GM21528 (cell line): ENCODE measurements around the gene CPLX3.
A peak's percentile ranks its signal among the peaks of the same experiment; 100 is the strongest.
"Not testable (repeated sequence)": the region's sequence is repeated elsewhere in the genome, so short reads cannot be mapped to it uniquely, and the experiment has no call there.

Experiments used
- ATAC-seq: cut with Tn5 transposase; IDR thresholded peaks from one replicate; pipeline ENCODE4 v1.9.1; 2021; ENCODE audit warnings: mild to moderate bottlenecking, moderate library complexity; ENCODE audit not compliant: unreplicated experiment, low FRiP score

Gene CPLX3, protein sequence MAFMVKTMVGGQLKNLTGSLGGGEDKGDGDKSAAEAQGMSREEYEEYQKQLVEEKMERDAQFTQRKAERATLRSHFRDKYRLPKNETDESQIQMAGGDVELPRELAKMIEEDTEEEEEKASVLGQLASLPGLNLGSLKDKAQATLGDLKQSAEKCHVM

DNA sequence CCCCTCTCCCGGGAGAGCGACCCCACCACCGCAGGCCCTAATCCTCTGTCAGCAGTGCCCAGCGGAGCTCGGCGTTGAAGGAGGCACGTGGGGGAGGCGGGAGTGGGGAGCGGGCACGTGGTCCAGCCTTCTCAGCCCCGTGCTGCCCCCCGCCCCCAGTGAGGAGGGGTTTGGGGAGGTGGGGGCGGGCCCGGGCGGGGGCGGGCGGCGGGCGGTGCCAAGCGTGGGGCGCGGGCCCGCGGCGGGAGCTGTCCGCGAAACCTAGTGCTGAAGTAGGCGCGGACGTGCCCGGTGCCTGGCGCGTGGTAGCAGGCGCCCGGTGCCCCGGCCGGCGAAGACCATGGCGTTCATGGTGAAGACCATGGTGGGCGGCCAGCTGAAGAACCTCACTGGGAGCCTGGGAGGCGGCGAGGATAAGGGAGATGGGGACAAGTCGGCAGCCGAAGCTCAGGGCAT is at the start of gene CPLX3:
Gene CPLX3 (plus strand): TSS at position 264 of the 456 bp plus-strand sequence. CDS start 77 bp downstream, at position 341.
- no peak for ATAC-seq

DNA sequence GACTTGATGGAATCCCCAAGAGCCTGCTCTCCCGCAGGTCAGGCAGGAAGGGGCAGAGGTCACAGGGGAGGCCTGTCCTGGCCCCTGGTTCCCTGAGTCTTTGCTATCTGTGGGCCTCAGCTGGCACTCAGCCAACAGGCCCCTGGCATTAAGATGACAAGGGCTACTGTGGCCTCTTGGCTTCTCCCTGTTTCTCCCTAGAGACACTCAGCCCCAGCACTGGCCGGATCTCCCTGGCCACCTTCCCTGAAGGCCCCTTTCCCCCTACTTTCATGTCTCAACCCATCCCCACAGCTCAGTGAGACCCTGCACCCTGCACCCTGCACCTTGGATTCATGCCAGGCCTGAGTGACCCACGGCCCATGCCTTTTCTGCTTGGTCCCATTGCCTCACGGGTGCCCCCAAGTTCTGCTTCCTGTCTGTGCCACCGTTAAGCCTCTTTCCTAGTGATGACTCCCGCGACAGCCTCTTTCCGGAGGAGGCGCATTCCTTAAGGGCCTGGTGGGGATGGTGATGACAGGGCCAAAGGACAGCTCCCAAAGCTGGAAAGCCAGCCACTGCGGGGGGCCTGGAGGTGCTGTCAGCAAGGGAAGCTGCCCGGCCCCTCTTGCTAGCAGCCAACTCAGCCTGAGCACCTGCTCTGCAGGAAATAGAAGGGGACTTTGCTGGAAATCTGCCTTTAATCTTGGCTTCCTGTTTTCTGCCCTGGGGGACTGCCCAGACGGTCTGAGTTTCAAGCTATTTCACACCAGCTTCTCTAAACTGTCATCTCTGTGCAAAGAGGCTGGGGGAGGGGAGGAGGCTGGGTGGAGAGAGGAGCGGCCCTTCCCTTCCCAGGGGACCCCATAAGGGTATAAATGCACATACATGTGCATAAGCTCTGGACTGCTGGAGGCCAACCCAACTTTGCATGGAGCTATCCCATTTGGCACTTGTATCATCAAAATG is 49.3 kb upstream of the CPLX3 start:
- no peak for ATAC-seq

DNA sequence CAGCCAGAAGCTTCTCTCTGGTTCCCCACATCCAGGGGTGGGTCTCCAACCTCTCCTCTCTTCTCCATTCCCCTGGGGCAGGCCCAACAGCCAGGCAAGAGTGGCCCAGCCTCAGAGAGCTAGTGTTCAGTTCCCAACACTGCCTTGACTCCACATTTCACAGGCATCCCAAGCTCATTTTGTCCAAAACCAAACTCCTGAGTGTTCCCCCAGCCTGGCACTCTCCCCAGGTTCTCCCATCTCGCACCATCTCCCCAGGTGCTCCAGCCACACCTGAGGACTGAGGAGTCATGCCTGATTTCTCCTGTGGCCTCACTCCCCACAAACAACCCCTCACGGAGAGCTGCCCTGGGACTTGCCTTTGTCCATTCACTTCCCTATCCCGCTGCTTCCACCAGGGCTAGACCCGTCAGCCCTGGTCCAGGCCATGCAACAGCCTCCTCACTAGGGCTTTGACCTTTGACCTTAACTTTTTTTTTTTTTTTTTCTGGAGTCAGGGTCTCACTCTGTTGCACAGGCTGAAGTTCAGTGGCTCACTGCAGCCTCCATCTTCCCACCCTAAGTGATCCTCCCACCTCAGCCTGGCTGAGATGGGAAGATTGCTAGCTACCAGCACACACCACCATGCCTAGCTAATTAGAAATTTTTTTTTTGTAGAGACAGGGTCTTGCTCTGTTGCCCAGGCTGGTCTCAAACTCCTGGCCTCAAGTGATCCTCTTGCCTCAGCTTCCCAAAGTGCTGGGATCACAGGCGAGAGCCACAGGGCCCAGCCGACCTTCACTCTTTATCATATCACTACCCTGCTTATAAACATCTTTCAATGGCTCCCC is 48.4 kb upstream of the CPLX3 start:
- no peak for ATAC-seq

DNA sequence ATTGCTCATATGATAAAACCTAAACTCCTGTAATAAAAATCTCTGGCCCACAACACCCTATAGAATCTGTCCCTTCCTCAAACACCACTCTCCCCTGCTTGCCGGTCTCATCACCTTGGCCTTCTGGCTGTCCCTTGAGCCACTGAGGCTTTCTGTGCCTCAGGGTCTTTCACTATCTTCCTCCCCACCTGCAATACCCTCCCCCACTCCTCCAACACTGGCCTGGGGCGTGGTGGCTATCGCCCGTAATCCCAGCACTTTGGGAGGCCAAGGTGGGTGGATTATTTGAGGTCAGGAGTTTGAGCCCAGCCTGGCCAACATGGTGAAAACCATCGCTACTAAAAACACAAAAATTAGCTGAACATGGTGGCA is 47.8 kb upstream of the CPLX3 start:
- no peak for ATAC-seq

DNA sequence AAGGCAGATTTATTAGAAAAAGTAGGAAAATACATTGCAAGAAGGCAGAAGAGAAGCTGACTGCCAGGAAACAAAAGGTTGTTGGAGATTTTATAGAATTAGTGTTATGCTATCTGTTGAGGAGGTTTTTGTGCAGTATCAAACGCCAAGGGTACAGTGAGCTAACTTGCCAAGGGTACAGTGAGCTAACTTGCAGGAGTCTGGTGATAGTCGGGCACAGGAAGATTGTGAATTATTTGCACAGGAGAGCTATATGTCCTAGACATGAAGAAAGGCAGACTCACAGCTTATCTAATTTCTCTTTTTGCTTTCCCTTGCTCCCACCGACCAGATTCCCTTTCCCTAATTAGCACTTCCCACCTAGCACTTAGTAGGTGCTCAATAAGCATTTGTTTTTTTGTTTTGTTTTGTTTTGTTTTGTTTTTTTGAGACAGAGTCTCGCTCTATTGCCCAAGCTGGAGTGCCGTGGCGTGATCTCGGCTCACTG is 47.2 kb upstream of the CPLX3 start:
- no peak for ATAC-seq

DNA sequence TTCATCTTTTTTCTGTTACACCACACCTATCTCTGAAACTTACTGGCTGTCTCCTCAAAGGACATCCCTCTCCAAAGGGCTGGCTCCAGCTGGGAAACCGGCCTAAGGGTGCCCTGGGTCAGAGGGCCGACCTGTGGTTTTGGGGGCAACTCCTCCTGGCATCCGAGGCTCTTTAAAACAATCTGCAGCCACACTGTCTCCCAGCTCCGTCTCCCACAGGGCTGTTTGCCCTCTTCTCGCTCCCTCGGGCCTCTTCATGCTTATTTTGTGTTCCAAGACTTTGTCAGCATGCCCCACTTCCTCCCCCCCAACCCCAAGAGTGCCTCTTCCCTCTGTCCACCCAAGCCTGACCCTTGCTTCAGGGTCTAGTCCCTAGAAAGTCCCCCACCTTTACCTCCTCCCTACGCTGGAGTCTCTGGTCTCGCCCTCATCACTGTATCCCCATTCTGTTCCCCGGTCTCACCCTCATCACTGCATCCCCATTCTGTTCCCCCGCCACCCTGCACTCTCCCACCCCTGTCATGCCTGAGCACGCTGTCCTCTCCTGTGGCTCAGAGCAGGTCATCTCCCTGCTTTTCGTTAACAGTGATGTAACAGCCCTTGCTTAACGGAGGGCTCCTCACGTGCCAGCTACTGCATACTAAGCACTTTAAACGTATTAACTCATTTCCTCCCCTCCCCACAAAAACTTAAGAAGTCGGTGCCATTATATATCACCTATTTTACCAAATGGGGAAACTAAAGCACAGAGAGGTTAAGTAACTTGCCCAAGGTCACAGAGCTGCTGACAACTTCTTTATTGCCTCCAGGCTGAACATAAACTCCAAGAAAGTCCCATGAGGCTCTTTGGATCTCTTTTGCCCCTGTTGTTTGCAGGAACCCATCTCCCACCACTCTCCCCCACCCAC is 45.6 kb upstream of the CPLX3 start:
- no peak for ATAC-seq

DNA sequence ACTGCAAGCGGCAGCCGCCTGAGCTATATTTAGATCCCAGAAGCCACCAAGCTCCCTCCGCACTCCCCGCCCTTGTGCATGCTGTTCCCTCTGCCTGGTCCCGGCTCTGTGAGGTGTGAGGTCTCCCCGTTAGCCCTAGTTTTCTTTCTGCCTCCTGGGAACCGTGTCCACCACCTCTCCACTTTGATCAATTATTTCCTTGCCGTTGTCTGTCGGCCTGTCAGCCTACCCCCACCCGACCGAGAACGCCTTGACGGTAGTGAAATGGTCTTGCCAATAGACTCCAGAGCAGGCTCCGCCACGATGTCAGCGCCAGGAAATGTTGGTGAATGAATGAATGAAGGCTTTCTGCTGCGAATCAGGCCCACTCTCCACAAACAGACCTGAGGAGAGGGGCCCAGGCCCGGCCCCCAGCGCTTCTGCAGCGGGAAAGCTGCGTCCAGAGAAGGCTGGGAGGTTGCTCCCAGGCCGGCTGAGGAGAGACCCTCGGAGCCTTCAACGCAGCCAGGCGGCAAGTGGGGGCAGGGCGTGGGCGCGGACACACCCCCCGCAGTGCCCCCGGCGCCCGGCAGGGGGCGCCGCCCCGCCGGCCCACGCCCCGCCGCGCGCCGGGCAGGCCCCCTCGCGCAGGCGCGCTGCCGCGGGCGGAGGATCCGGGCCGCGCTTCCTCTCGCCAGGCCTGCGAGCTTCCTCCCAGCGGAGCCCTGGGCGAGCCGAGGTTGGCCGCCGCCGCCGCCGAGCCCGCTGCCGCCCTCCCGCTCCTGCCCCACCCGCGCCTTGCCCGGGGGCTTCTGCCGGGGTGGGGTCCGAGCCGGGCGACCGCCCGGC is 44.8 kb upstream of the CPLX3 start, which contains the start of gene CSK:
Gene CSK (plus strand): TSS at position 650 of the 828 bp plus-strand sequence. CDS start 16,218 bp downstream, outside the sequence.
- ATAC-seq, result peak; percentile 39

DNA sequence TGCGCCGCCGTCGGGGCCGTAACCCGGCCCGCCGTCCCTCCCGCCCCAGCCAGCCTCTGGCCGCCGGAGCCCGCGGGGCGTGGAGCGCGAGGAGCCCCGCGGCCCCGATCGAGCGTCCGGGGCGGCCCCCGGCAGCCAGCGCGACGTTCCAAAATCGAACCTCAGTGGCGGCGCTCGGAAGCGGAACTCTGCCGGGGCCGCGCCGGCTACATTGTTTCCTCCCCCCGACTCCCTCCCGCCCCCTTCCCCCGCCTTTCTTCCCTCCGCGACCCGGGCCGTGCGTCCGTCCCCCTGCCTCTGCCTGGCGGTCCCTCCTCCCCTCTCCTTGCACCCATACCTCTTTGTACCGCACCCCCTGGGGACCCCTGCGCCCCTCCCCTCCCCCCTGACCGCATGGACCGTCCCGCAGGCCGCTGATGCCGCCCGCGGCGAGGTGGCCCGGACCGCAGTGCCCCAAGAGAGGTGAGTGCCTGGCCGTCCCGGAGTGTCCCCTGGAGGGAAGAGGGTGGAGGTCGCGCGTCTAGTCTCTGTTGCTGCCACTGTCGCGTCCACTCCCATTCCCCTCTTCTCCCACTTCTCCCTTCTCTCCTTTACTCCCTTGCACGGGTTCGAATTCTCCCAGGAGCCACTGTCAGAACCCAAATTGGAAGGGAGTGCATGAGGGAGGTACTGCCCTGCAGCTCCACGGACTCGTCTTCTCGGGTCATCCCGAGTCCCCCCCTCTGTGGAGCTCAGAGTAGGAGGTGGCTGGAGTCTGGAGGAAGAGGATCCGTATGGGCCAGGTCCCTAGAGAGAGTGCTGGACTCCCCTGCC is 44.0 kb upstream of the CPLX3 start:
- ATAC-seq, result peak; percentile 14

DNA sequence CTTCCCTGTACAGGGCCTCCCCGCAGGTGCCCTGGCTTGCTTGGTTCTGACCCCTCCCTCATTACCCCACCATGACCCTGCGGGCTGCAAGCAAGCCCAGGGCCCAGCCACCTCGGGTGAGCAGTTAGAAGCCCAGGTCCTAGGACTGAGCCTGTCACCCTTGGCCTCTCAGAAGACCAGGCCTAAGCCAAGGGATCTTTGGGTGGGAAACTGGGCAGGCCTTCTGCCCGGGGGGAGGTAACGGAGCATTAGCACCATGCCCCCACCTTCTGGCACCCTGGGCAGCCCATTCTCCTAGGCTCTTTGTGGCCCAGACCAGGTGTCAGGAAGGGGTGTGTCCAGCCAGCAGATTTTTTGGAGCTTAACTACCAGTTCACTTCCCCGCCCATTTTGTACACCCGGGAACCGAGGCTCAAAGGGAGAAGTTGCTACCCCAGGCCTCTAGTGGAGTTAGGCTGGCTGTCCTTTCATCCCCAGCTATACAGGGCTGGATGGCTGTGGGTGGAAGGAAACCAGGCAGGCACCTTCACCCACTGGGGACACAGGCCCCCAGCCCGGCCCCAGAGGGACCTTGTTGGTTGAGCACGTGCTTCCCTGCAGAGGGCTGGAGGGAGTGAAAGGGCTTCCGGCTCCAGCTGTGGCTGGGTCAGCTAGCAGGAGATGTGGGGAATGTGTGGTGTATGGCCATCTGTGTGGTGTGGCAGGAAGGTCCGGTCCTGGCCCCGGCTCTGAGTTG is 43.2 kb upstream of the CPLX3 start:
- ATAC-seq, result no peak

DNA sequence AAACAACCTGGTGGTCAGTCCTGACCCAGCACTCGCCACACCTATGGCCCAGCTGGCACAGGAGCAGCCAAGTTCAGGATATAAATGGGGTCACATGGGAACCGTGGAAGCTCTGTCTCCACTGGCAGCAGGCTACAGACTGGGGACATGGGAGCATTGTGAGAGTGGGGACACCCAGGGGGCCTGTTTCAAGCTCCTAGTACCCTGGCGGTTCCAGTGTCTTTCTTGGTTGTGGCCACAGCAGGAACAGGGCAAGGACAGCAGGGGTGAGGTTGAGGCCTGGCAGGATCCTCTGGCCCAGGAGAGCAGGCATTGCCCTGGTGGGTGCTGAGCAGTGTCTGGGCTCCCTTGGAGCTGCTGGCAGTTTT is 42.6 kb upstream of the CPLX3 start:
- no peak for ATAC-seq

DNA sequence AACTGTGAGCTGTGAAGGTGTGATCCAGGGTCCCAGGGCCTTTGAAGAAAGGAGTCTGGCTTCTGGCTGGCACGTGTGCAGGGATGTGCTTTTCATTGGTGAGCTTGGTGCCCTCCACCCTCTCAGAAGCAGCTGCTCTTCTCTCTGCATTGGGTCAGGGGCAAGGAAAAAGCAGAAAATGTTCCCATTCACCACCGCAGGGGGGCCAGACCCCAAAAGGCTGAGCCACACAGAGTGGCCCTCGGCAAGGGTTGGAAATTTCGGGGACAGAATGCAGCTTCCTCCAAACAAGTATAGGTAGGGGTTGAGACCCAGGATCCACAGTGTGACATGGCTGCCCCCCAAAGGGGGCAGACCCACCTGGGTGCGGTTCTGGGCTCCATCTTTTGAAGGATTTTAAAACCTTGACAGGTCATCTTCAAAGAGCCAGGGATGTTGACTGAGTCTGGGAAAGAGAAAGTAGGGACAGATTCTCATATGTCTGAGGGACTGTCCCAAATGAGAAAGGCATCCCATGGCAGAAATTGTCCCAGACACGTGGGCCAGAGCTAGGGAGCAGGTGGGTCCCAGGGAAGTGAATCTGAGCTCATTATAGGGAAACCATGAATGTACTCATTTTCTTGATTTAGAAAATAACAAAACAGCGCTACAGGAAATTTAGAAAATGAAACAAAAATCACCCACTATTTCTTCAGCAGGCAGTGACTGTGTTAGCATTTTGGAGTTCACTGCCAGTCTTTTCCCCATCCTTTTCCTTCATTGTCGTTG is 41.8 kb upstream of the CPLX3 start:
- no peak for ATAC-seq

DNA sequence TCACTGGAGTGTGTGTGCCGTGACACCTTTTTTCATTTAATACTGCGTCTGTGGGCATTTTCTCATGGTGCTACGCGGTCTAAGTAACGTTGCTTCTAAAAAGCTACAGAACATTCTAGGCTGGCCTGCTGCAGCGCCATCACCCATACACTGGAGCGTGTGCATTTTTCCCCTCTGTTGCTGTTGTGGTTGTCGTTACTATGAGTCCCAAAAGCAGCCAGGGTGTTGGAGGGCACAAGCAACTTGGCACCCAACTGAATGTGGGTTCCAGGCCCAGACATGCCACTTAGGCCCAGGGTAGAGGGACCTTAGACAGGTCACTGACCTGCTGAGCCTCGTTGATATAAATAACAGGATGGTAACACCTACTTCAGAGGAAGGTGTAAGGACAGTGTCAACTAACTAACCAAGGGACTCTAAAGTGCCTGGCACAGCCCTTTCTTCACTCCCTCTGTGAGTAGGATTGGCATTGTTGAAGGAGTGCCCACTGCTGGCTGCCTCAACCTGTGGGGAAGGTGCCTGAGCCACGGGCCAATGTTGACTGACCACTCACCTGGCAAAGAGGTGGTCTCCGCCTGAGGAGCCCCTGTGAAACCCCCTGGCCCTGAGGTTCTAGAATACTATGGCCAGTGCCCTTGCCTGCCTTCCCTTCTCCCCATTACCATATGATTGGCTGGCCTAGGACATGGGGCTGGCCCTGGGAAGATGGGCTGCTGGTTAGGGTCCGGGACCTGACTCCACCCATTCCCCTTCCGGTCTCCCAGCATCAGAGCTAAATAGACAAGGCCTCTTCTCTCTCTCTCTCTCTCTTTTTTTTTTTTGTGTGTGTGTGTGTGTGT is 41.0 kb upstream of the CPLX3 start:
- ATAC-seq, result no peak

DNA sequence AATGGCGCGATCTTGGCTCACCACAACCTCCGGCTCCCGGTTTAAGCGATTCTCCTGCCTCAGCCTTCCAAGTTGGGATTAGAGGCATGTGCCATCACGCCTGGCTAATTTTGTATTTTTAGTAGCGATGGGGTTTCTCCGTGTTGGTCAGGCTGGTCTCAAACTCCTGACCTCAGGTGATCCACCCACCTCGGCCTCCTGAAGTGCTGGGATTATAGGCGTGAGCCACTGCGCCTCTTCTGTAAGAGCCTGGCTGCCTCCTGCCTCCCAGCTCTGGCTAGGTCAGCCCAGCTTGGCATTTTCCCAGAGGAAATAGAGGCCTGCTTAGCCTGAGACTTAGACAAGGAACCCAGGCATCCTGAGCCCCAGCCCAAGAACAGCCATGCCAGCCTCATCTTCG is 40.3 kb upstream of the CPLX3 start:
- not testable (repeated sequence) for ATAC-seq

DNA sequence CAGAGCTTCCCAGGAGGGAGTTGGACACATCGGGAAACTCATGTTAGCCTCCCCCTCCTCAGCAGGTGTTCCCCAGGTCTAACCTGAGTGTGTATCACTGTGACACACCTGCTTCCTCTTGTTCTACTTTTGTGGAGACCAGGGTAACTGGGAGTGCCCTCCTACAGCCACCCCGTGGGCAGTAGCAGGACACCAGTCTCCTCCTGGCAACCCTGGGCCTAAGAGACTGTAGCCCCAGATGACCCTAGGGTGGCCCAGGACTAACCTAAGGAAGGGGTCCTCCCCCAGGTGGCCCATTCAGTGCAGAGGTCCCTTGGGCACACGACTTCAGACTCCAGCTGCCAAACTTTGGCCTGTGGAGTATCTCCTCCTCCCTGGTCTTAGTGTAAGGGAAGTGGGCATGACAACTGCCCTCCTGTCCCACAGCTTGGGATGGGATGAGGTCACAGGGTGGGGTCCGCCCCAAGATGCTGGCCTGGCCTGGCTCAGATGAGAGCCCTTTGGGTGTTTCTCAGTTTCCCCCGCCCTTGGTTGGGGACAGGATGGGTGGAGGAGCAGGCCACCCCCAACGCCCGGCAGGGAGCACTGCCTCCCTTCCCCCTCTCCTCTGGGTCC is 39.8 kb upstream of the CPLX3 start:
- ATAC-seq, result no peak

DNA sequence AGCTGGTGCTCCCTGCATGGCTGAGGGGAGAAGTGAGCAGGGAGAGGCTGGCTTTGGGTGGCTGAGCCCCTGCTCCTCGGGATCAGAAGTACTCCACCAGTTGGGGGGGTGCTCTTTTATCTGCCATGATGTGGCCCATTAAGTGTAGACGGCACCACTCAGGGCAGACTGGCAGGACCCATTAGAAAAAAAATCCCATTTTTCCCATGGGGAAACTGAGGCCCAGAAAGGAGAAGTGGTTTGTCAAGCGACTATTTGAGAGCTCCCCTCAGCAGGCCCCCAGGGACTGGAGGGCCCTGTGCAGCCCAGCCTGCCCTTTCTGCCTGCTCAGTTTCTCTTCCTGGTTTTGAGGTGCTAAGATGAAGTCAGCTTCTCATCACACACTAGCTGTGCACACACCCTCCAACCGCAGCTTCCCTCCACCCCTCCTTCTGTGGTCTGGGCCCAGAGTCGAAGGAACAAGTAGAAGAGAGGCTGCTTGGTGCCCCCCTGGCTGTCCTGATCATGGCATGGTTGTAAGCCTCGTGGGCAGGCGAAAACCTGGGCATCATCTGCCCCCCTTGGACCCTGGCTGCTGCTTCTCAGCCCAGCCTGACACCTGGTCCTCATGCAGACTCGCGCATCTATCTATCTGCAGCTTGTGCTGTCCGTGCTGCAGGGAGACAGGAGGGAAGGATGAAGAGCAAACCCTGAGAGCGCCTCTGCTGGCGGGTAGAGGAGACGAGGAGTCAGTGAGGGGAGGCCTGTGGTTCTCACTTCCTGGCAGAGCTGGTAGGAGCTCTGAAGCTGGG is 39.0 kb upstream of the CPLX3 start:
- ATAC-seq, result peak; percentile 51
